ENCODE measurements around the gene TPCN1. TPM values are rescaled to one million over a fixed set of nuclear protein-coding genes. Genes with fewer than 3 reads are reported as not detected.

Gene TPCN1
- total and polyA plus RNA-seq, 2 of the 8 experiments (the other 6 are each of a cell fraction or from before 2014, with no cell fraction given): 14.9 to 21.4 TPM

DNA sequence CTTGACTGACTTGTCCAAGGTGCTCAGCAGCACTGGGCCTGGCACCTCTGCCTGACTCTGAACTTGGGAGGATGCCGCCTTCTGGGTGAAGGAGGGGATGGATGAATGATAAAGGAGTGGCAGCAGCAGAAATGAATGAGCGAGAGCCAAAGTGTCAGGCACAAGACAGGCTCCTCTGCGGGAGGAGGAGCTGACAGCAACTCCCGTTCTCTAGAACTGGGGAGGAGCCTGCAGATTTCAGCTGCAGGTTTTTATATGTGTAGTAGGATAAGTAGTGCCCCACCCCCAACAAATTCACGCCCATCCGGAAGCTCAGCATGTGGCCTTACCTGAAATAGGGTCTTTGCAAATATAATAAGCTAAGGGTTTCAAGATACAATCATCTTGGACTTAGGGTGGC, 80.5 kb downstream of the TPCN1 start:
- no peak for FAIRE-seq
- Histone ChIP-seq H3K79me2 (ENCODE audit: control insufficient read depth in 1 of 2, insufficient read depth in 2 of 2, low read length in 2 of 2) (no peaks in the 10 kb centered on the region), H3K4me2 (ENCODE audit: insufficient read depth in 1 of 2, low read depth in 2 of 2, low read length in 2 of 2) (no peak overlapping the region), H4K8ac (ENCODE audit: extremely low read depth, insufficient read depth, low read length) (no peak overlapping the region), H3K9ac (replicated peaks in 1 of 4; ENCODE audit: extremely low read depth in 1 of 4, low read depth in 3 of 4, low read length in 3 of 4) (no peak overlapping the region), H3K79me1 (ENCODE audit: low read depth, low read length) (no peaks in the 10 kb centered on the region), H3K27me3 (replicated peaks in 1 of 4; ENCODE audit: control insufficient read depth in 3 of 4, extremely low read depth in 1 of 4, insufficient read depth in 3 of 4, low read length in 3 of 4) (no peaks in the 10 kb centered on the region), H3K27ac (ENCODE audit: low read depth, low read length) (no peak overlapping the region), H3K23ac (ENCODE audit: insufficient read length) (no peak overlapping the region), H2BK12ac (ENCODE audit: low read depth, low read length) (no peak overlapping the region), H2BK120ac (replicated peaks; ENCODE audit: low read depth, low read length) (no peak overlapping the region), H3K36me3 (ENCODE audit: control insufficient read depth in 2 of 4, insufficient read depth in 4 of 4, low read length in 3 of 4) (no peaks in the 10 kb centered on the region), H3K4me1 (replicated peaks in 1 of 4; ENCODE audit: control insufficient read depth in 3 of 4, insufficient read depth in 4 of 4, low read length in 3 of 4) (peaks cover 0 to 13% (median 8%) of the 10 kb centered on the region in 4 experiments; a peak in 5 of 7 replicates), H4K91ac (replicated peaks; ENCODE audit: insufficient read length, low read length) (no peak overlapping the region), H2AFZ (ENCODE audit: low read length) (no peak overlapping the region), H2AK5ac (ENCODE audit: low read depth, low read length) (no peak overlapping the region), H2BK15ac (ENCODE audit: low read length) (no peak overlapping the region), H4K20me1 (replicated peaks in 1 of 2; ENCODE audit: control insufficient read depth in 1 of 2, insufficient read depth in 2 of 2, low read length in 2 of 2) (peaks cover 0 to 2% of the 10 kb centered on the region in 2 experiments), H3K23me2 (ENCODE audit: low read depth, low read length) (peaks cover 1% of the 10 kb centered on the region; the same call in 1 of the 2 replicates), H2BK20ac (ENCODE audit: low read length) (no peak overlapping the region), H2BK5ac (ENCODE audit: low read depth, low read length) (no peak overlapping the region), H3K9me3 (ENCODE audit: insufficient read depth in 2 of 2, low read depth in 1 of 2, low read length in 1 of 2) (no peaks in the 10 kb centered on the region), H3K4ac (replicated peaks; ENCODE audit: insufficient read length, low read depth, low read length) (no peak overlapping the region), H3K4me3 (ENCODE audit: extremely low read depth in 1 of 4, insufficient read depth in 2 of 4, low read depth in 3 of 4, low read length in 4 of 4) (no peak overlapping the region), H3K14ac (ENCODE audit: insufficient read length) (no peak overlapping the region), H3K18ac (ENCODE audit: extremely low read depth, low read length) (no peak overlapping the region), H4K5ac (ENCODE audit: insufficient read length, low read depth, low read length) (no peak overlapping the region), H3K56ac (replicated peaks; ENCODE audit: insufficient read length, low read depth, low read length) (no peak overlapping the region)
- WGBS, 2 experiments (ENCODE audit: extremely low coverage in 1 of 2, insufficient coverage in 1 of 2, insufficient read length in 1 of 2, insufficient replicate concordance in 2 of 2, low coverage in 1 of 2, low lambda C conversion rate in 2 of 2, missing lambda C conversion rate in 1 of 2): 82% methylated on average over 6 of the region's 6 CpGs; no CpG with 5 or more reads in 1 of the 2 experiments
- no peak for DNase-seq (ENCODE audit: low read depth in 1 of 2, low spot score in 2 of 2)
- CTCF ChIA-PET (ENCODE audit: partially characterized antibody): interaction anchor here (0.7 to 1.7 kb wide), 4 partner anchors 8 to 124 kb away, joined by 3 to 5 read pairs (median 4); no protein-coding TSS in a partner anchor
- POLR2A ChIA-PET (ENCODE audit: partially characterized antibody): interaction anchor here (1.2 kb wide), 2 partner anchors 10 to 34 kb away, joined by 3 to 4 read pairs; no protein-coding TSS in a partner anchor
- TF ChIP-seq HDAC6 (IDR thresholded peaks at IDR 0.05; ENCODE audit: low read depth, low read length) (no peak), EP300 (IDR thresholded peaks at IDR 0.05; ENCODE audit: borderline replicate concordance in 1 of 2, low read depth in 2 of 2, low read length in 2 of 2) (no peak), SRF (IDR thresholded peaks at IDR 0.05; ENCODE audit: low read depth, low read length) (no peak), GABPA (IDR thresholded peaks at IDR 0.05; ENCODE audit: borderline replicate concordance, insufficient read depth, low read length) (no peak), SP4 (IDR thresholded peaks at IDR 0.05; ENCODE audit: low read length) (no peak), TAF1 (IDR thresholded peaks at IDR 0.05; ENCODE audit: low read depth, low read length) (no peak), BACH1 (IDR thresholded peaks at IDR 0.05; ENCODE audit: low read length) (no peak), TAF7 (optimal IDR thresholded peaks at IDR 0.05; ENCODE audit: borderline replicate concordance, low read depth, low read length) (no peak), GTF2F1 (IDR thresholded peaks at IDR 0.05; ENCODE audit: borderline replicate concordance, low read depth, low read length) (no peak), ZNF274 (IDR thresholded peaks at IDR 0.05; ENCODE audit: borderline replicate concordance, extremely low read depth, low read length) (no peak)
- TF ChIP-seq, protein P1, sequence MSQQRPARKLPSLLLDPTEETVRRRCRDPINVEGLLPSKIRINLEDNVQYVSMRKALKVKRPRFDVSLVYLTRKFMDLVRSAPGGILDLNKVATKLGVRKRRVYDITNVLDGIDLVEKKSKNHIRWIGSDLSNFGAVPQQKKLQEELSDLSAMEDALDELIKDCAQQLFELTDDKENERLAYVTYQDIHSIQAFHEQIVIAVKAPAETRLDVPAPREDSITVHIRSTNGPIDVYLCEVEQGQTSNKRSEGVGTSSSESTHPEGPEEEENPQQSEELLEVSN (IDR thresholded peaks at IDR 0.05): no peak
- TF ChIP-seq, protein P2, sequence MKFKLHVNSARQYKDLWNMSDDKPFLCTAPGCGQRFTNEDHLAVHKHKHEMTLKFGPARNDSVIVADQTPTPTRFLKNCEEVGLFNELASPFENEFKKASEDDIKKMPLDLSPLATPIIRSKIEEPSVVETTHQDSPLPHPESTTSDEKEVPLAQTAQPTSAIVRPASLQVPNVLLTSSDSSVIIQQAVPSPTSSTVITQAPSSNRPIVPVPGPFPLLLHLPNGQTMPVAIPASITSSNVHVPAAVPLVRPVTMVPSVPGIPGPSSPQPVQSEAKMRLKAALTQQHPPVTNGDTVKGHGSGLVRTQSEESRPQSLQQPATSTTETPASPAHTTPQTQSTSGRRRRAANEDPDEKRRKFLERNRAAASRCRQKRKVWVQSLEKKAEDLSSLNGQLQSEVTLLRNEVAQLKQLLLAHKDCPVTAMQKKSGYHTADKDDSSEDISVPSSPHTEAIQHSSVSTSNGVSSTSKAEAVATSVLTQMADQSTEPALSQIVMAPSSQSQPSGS (IDR thresholded peaks at IDR 0.05; ENCODE audit: low read length): no peak

Data from H1 (cell line).